HEK293 (cell line): Measurements from ENCODE around the gene APOBEC4.

Source experiments
- CTCF ChIA-PET: fragments of 350-600 bp; formaldehyde crosslinking; extraction: SDS; loops from one replicate; lab custom pipeline; 2021; ENCODE audit warnings: antibody characterized with exemption; lab: Yijun Ruan, JAX
- POLR2A ChIA-PET: fragments of 300-600 bp; formaldehyde crosslinking; extraction: SDS; loops from one replicate; lab custom pipeline; 2020; ENCODE audit warnings: antibody characterized with exemption, inconsistent platforms; lab: Yijun Ruan, JAX
- H3K27ac ChIP-seq: fragments of 200-500 bp; sonication (Bioruptor generic); 2 replicates; pipeline ENCODE4 v1.5.1; 2014; ENCODE audit warnings: low read depth, low read length, control low read depth, inconsistent platforms; ENCODE audit errors: extremely low read depth
- H3K36me3 ChIP-seq, 2 experiments: fragments of 200-500 bp in 1 of 2; sonication (Bioruptor generic) in 1 of 2; 1 replicate in 1 of 2; 2 replicates in 1 of 2; pipeline ENCODE4 v1.5.1; 2014 to 2017; ENCODE audit warnings: inconsistent platforms in 2 of 2, low read length in 2 of 2; ENCODE audit not compliant: control insufficient read depth in 2 of 2, insufficient read depth in 1 of 2
- H3K4me1 ChIP-seq: fragments of 200-500 bp; sonication (Bioruptor generic); 2 replicates; pipeline ENCODE4 v1.5.1; 2014; ENCODE audit warnings: mild to moderate bottlenecking, low read length, inconsistent platforms; ENCODE audit not compliant: control insufficient read depth, insufficient read depth
- H3K4me3 ChIP-seq: 2 replicates; pipeline ENCODE4 v1.5.1; 2011; ENCODE audit warnings: low read depth, mild to moderate bottlenecking, control low read depth, low read length, moderate library complexity
- H3K9me3 ChIP-seq: fragments of 200-500 bp; sonication (Bioruptor generic); 2 replicates; pipeline ENCODE4 v1.5.1; 2014; ENCODE audit warnings: low read depth, low read length, inconsistent platforms; ENCODE audit not compliant: control insufficient read depth, insufficient read depth
- TCF7L2 ChIP-seq: IDR thresholded peaks from 2 replicates; pipeline ENCODE4 v1.6.1; 2011; ENCODE audit warnings: low read depth, mild to moderate bottlenecking, inconsistent platforms, low read length, moderate library complexity, borderline replicate concordance
- ZBTB17 ChIP-seq: fragments of 450-650 bp; formaldehyde crosslinking; IDR thresholded peaks from 2 replicates; pipeline ENCODE4 v1.5.1; 2016; ENCODE audit warnings: missing biosample characterization, missing genetic modification characterization
- ZBTB8A ChIP-seq: fragments of 450-650 bp; formaldehyde crosslinking; IDR thresholded peaks from 2 replicates; pipeline ENCODE4 v1.5.1; 2016; ENCODE audit warnings: missing biosample characterization, missing genetic modification characterization
- ZFP41 ChIP-seq: fragments of 450-650 bp; formaldehyde crosslinking; IDR thresholded peaks from 2 replicates; pipeline ENCODE4 v1.5.1; 2016; ENCODE audit warnings: missing biosample characterization, missing genetic modification characterization, borderline replicate concordance
- ZNF112 ChIP-seq: fragments of 450-650 bp; formaldehyde crosslinking; IDR thresholded peaks from 2 replicates; pipeline ENCODE4 v1.5.0; 2017; ENCODE audit warnings: missing biosample characterization, missing genetic modification characterization
- ZNF133 ChIP-seq: fragments of 450-650 bp; formaldehyde crosslinking; IDR thresholded peaks from 2 replicates; pipeline ENCODE4 v1.5.1; 2016; ENCODE audit warnings: missing biosample characterization, missing genetic modification characterization
- ZNF16 ChIP-seq: fragments of 450-650 bp; formaldehyde crosslinking; IDR thresholded peaks from 2 replicates; pipeline ENCODE4 v1.5.1; 2016; ENCODE audit warnings: low read depth, missing biosample characterization, missing genetic modification characterization
- ZNF266 ChIP-seq: fragments of 450-650 bp; formaldehyde crosslinking; IDR thresholded peaks from 2 replicates; pipeline ENCODE4 v1.5.1; 2016; ENCODE audit warnings: missing biosample characterization, missing genetic modification characterization, low read depth
- ZNF302 ChIP-seq: fragments of 450-650 bp; formaldehyde crosslinking; IDR thresholded peaks from 2 replicates; pipeline ENCODE4 v1.5.1; 2016; ENCODE audit warnings: missing biosample characterization, missing genetic modification characterization, low read depth
- ZNF311 ChIP-seq: fragments of 450-650 bp; formaldehyde crosslinking; IDR thresholded peaks from 2 replicates; pipeline ENCODE4 v1.5.1; 2017; ENCODE audit warnings: missing biosample characterization, missing genetic modification characterization, borderline replicate concordance
- ZNF561 ChIP-seq: fragments of 450-650 bp; IDR thresholded peaks from 2 replicates; pipeline ENCODE4 v1.5.1; 2018; ENCODE audit warnings: missing biosample characterization, missing genetic modification characterization, borderline replicate concordance
- ZNF610 ChIP-seq: fragments of 450-650 bp; formaldehyde crosslinking; IDR thresholded peaks from 2 replicates; pipeline ENCODE4 v1.5.1; 2016; ENCODE audit warnings: missing biosample characterization, missing genetic modification characterization, borderline replicate concordance
- ZNF621 ChIP-seq: fragments of 450-650 bp; formaldehyde crosslinking; IDR thresholded peaks from 2 replicates; pipeline ENCODE4 v1.5.1; 2017; ENCODE audit warnings: missing biosample characterization, missing genetic modification characterization
- ZNF629 ChIP-seq: fragments of 450-650 bp; formaldehyde crosslinking; IDR thresholded peaks from 2 replicates; pipeline ENCODE4 v1.5.1; 2017; ENCODE audit warnings: missing biosample characterization, missing genetic modification characterization
- ZNF660 ChIP-seq: fragments of 450-650 bp; IDR thresholded peaks from 2 replicates; pipeline ENCODE4 v1.5.1; 2018; ENCODE audit warnings: missing biosample characterization, mild to moderate bottlenecking, missing genetic modification characterization
- ZNF792 ChIP-seq: fragments of 450-650 bp; formaldehyde crosslinking; IDR thresholded peaks from 2 replicates; pipeline ENCODE4 v1.5.1; 2016; ENCODE audit warnings: missing biosample characterization, missing genetic modification characterization
- ZXDB ChIP-seq: fragments of 450-650 bp; formaldehyde crosslinking; IDR thresholded peaks from 2 replicates; pipeline ENCODE4 v1.5.1; 2016; ENCODE audit warnings: missing biosample characterization, missing genetic modification characterization
- TF ChIP-seq, protein P1 (sequence below): fragments of 450-650 bp; formaldehyde crosslinking; IDR thresholded peaks from 2 replicates; pipeline ENCODE4 v1.5.1; 2016; ENCODE audit warnings: missing biosample characterization, missing genetic modification characterization, low read depth
- TF ChIP-seq, protein P2 (sequence below): fragments of 450-650 bp; formaldehyde crosslinking; IDR thresholded peaks from 2 replicates; pipeline ENCODE4 v1.5.1; 2017; ENCODE audit warnings: missing biosample characterization, missing genetic modification characterization
- TF ChIP-seq, protein P3 (sequence below): fragments of 450-650 bp; formaldehyde crosslinking; IDR thresholded peaks from 2 replicates; pipeline ENCODE4 v1.5.1; 2016; ENCODE audit warnings: missing biosample characterization, missing genetic modification characterization
- TF ChIP-seq, protein P4 (sequence below): fragments of 450-650 bp; formaldehyde crosslinking; IDR thresholded peaks from 2 replicates; pipeline ENCODE4 v1.5.1; 2017; ENCODE audit warnings: missing biosample characterization, mild to moderate bottlenecking, missing genetic modification characterization, moderate library complexity

APOBEC4 gene

DNA sequence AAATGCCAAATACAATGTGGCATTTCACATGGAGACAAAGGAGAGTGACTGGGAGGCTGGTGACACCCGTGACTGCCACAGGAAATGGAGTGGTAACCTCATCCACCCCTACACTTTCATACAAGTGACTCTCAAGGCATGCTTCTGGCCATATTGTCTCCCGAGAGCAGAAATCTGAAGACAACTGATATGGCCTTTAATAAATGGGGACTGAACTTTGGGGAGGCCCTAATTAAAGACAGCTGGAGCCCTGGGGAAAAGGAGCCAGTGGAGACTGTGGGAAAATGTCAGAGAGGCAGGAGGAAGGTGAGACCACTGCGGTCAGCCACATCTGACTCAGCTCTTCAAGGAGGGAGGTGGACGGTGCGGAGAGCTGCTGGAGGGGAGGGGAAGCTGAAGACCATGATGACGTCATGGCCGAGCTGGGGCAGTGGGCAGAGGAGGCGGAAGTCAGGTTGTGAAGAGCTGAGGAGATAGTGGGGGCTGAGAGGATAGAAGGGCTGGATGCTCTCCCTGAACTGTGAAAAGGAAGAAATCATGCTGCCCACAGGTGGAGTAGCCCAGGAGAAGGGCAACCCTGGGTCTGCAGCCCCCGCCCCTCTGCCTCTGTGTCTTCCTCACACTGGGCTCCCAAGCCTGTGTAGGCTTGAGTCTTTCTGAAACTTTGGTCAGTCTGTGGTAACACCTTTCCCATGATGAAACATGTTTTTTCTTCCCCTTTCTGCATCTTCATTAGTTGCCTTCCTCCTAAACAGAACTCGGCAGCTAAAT is 48.9 kb downstream of the APOBEC4 start (continued):
- TF ChIP-seq ZNF311 (tag by site-specific recombination) = no peak
- no peak for TF ChIP-seq TCF7L2
- no peak for TF ChIP-seq ZNF112 (tag by site-specific recombination)
- TF ChIP-seq ZNF302 (tag by site-specific recombination) = no peak
- no peak for TF ChIP-seq ZNF629
- no peak for TF ChIP-seq ZNF561 (tag by site-specific recombination)
- no peak for TF ChIP-seq ZNF266 (tag by site-specific recombination)
- TF ChIP-seq ZXDB = no peak
- TF ChIP-seq ZNF792 = no peak
- TF ChIP-seq ZBTB17 = no peak
- TF ChIP-seq, protein P1, sequence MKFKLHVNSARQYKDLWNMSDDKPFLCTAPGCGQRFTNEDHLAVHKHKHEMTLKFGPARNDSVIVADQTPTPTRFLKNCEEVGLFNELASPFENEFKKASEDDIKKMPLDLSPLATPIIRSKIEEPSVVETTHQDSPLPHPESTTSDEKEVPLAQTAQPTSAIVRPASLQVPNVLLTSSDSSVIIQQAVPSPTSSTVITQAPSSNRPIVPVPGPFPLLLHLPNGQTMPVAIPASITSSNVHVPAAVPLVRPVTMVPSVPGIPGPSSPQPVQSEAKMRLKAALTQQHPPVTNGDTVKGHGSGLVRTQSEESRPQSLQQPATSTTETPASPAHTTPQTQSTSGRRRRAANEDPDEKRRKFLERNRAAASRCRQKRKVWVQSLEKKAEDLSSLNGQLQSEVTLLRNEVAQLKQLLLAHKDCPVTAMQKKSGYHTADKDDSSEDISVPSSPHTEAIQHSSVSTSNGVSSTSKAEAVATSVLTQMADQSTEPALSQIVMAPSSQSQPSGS (tag by site-specific recombination) = peak; percentile 66
- TF ChIP-seq, protein P2, sequence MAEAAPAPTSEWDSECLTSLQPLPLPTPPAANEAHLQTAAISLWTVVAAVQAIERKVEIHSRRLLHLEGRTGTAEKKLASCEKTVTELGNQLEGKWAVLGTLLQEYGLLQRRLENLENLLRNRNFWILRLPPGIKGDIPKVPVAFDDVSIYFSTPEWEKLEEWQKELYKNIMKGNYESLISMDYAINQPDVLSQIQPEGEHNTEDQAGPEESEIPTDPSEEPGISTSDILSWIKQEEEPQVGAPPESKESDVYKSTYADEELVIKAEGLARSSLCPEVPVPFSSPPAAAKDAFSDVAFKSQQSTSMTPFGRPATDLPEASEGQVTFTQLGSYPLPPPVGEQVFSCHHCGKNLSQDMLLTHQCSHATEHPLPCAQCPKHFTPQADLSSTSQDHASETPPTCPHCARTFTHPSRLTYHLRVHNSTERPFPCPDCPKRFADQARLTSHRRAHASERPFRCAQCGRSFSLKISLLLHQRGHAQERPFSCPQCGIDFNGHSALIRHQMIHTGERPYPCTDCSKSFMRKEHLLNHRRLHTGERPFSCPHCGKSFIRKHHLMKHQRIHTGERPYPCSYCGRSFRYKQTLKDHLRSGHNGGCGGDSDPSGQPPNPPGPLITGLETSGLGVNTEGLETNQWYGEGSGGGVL (tag by site-specific recombination) = 0 out of 2 replicates have a peak, but pooled peaks have one; percentile 26
- TF ChIP-seq, protein P3, sequence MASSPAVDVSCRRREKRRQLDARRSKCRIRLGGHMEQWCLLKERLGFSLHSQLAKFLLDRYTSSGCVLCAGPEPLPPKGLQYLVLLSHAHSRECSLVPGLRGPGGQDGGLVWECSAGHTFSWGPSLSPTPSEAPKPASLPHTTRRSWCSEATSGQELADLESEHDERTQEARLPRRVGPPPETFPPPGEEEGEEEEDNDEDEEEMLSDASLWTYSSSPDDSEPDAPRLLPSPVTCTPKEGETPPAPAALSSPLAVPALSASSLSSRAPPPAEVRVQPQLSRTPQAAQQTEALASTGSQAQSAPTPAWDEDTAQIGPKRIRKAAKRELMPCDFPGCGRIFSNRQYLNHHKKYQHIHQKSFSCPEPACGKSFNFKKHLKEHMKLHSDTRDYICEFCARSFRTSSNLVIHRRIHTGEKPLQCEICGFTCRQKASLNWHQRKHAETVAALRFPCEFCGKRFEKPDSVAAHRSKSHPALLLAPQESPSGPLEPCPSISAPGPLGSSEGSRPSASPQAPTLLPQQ (tag by site-specific recombination) = no peak
- TF ChIP-seq ZBTB8A (tag by site-specific recombination) = no peak
- TF ChIP-seq ZFP41 (tag by site-specific recombination) = no peak
- TF ChIP-seq ZNF610 = no peak
- TF ChIP-seq, protein P4, sequence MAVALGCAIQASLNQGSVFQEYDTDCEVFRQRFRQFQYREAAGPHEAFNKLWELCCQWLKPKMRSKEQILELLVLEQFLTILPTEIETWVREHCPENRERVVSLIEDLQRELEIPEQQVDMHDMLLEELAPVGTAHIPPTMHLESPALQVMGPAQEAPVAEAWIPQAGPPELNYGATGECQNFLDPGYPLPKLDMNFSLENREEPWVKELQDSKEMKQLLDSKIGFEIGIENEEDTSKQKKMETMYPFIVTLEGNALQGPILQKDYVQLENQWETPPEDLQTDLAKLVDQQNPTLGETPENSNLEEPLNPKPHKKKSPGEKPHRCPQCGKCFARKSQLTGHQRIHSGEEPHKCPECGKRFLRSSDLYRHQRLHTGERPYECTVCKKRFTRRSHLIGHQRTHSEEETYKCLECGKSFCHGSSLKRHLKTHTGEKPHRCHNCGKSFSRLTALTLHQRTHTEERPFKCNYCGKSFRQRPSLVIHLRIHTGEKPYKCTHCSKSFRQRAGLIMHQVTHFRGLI = no peak
- no peak for TF ChIP-seq ZNF621 (tag by site-specific recombination)
- no peak for TF ChIP-seq ZNF660 (tag by site-specific recombination)
- TF ChIP-seq, all 188 proteins: peak for 4

DNA sequence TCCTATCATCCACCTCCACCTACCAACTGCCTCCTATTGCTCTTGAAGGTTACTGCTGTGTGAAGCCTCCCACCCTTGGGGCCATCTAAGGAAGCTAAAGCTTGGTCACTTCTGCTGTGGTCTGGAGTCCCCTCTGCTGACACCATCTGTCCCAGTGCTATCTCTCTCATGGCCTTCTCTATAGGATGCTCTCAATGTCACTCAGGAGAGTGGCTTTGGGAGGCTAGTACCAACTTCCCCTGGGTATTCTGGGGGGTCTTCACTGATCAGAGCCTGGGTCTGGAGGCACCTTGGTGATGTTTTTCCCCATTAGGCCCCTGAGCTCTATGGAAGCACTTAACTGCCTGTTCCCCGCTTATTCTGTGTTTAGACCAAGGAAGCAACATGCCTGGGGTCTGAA is 50.6 kb downstream of the APOBEC4 start:
- H3K36me3 ChIP-seq = no peaks in the 10 kb centered on the region
- POLR2A ChIA-PET = no interaction called here
- H3K9me3 ChIP-seq = no peaks in the 10 kb centered on the region
- TF ChIP-seq ZNF16 (tag by site-specific recombination) (no peak), ZNF133 (peak; percentile 51; the same call in 1 of the 2 replicates)
- TF ChIP-seq, all 188 proteins: peak for 1
- H3K4me1 ChIP-seq = no peaks in the 10 kb centered on the region
- H3K27ac ChIP-seq = no peak overlapping the region
- no peak overlapping the region for H3K4me3 ChIP-seq
- CTCF ChIA-PET = interaction anchor here (0.6 kb wide), 1 partner anchor 633 kb away, joined by 4 read pairs; no protein-coding TSS in a partner anchor
